IMR-90 (cell line): ENCODE measurements around the gene EXOC4. TPM values are rescaled to one million over a fixed set of nuclear protein-coding genes. Genes with fewer than 3 reads are reported as not detected.
"Not testable (repeated sequence)": the region's sequence is repeated elsewhere in the genome, so short reads cannot be mapped to it uniquely, and the experiment has no call there.

ENCODE experiments used
- ATAC-seq: fragments of 200-7000 bp; cut with Tn5 transposase; 2 replicates; pipeline ENCODE4 v1.9.1; 2020; ENCODE audit warnings: low read depth, mild to moderate bottlenecking, moderate library complexity
- BruUV-seq: library from RNA; stranded (reverse); fragments of 400-500 nt; replicated peaks from 2 replicates; lab custom pipeline; 2021; lab: Mats Ljungman, UMichigan
- CTCF ChIA-PET: fragments of 300-600 bp; formaldehyde crosslinking; extraction: SDS; loops from one replicate; lab custom pipeline; 2021; ENCODE audit warnings: antibody characterized with exemption; lab: Yijun Ruan, JAX
- POLR2A ChIA-PET: fragments of 300-600 bp; sonication (Branson Sonifier 250); formaldehyde crosslinking; loops from one replicate; lab custom pipeline; 2022; ENCODE audit warnings: antibody characterized with exemption; ENCODE audit not compliant: unreplicated experiment; lab: Charles Lee
- DNase-seq: peaks from one replicate; pipeline ENCODE4 v3.0.0; 2013
- H2AFZ ChIP-seq: replicated peaks from 2 replicates; pipeline ENCODE3; 2013; ENCODE audit warnings: low read length, mild to moderate bottlenecking; ENCODE audit not compliant: poor library complexity
- H2AK5ac ChIP-seq: 2 replicates; pipeline ENCODE4 v1.6.1; 2013; ENCODE audit warnings: low read depth, low read length, inconsistent platforms
- H2AK9ac ChIP-seq: replicated peaks from 2 replicates; pipeline ENCODE3; 2013; ENCODE audit warnings: mild to moderate bottlenecking, low read depth, low read length, moderate library complexity; ENCODE audit not compliant: poor library complexity
- H2BK120ac ChIP-seq: 2 replicates; pipeline ENCODE4 v1.6.1; 2013; ENCODE audit warnings: low read depth, low read length, inconsistent platforms
- H2BK15ac ChIP-seq: 3 replicates; pipeline ENCODE4 v1.6.1; 2013; ENCODE audit warnings: low read depth, low read length, inconsistent platforms
- H2BK20ac ChIP-seq: 2 replicates; pipeline ENCODE4 v1.6.1; 2013; ENCODE audit warnings: low read depth, mild to moderate bottlenecking, inconsistent platforms, low read length, moderate library complexity
- H2BK5ac ChIP-seq: 2 replicates; pipeline ENCODE4 v1.6.1; 2013; ENCODE audit warnings: mild to moderate bottlenecking, low read depth, low read length, inconsistent platforms; ENCODE audit not compliant: poor library complexity, severe bottlenecking
- H3K14ac ChIP-seq: replicated peaks from 2 replicates; pipeline ENCODE4 v1.6.1; 2013; ENCODE audit warnings: low read depth, low read length, inconsistent platforms
- H3K18ac ChIP-seq: 2 replicates; pipeline ENCODE4 v1.6.1; 2013; ENCODE audit warnings: low read depth, low read length, control low read depth
- H3K23ac ChIP-seq: 2 replicates; pipeline ENCODE4 v1.6.1; 2013; ENCODE audit warnings: low read depth, low read length, inconsistent platforms
- H3K27ac ChIP-seq: 2 replicates; pipeline ENCODE4 v1.5.1; 2013; ENCODE audit warnings: mild to moderate bottlenecking, control low read depth, low read length; ENCODE audit not compliant: insufficient read depth
- H3K27me3 ChIP-seq: 2 replicates; pipeline ENCODE4 v1.6.1; 2013; ENCODE audit warnings: low read length; ENCODE audit not compliant: control insufficient read depth, insufficient read depth
- H3K36me3 ChIP-seq: 2 replicates; pipeline ENCODE4 v1.6.1; 2013; ENCODE audit warnings: low read length, mixed read lengths; ENCODE audit not compliant: control insufficient read depth, insufficient read depth
- H3K4ac ChIP-seq: 2 replicates; pipeline ENCODE4 v1.6.1; 2013; ENCODE audit warnings: low read depth, low read length, inconsistent platforms
- H3K4me1 ChIP-seq: 2 replicates; pipeline ENCODE4 v1.6.1; 2013; ENCODE audit warnings: low read length, mixed read lengths; ENCODE audit not compliant: control insufficient read depth, insufficient read depth
- H3K4me2 ChIP-seq: 2 replicates; pipeline ENCODE4 v1.6.1; 2013; ENCODE audit warnings: low read depth, mild to moderate bottlenecking, control low read depth, low read length, moderate library complexity
- H3K4me3 ChIP-seq: 2 replicates; pipeline ENCODE4 v1.5.1; 2013; ENCODE audit warnings: low read depth, mild to moderate bottlenecking, control low read depth, low read length, moderate library complexity; ENCODE audit not compliant: insufficient read depth
- H3K56ac ChIP-seq: 2 replicates; pipeline ENCODE4 v1.6.1; 2013; ENCODE audit warnings: low read length, inconsistent platforms; ENCODE audit not compliant: insufficient read depth; ENCODE audit errors: extremely low read depth
- H3K79me1 ChIP-seq, 2 experiments: 2 replicates each; pipeline ENCODE4 v1.6.1; 2013; ENCODE audit warnings: low read length in 2 of 2, inconsistent platforms in 1 of 2, low read depth in 1 of 2
- H3K9ac ChIP-seq: 2 replicates; pipeline ENCODE4 v1.6.1; 2013; ENCODE audit warnings: low read depth, low read length, control low read depth
- H3K9me1 ChIP-seq: 2 replicates; pipeline ENCODE4 v1.6.1; 2013; ENCODE audit warnings: low read length, inconsistent platforms; ENCODE audit not compliant: insufficient read depth
- H3K9me3 ChIP-seq: 2 replicates; pipeline ENCODE4 v1.6.1; 2013; ENCODE audit warnings: low read length; ENCODE audit not compliant: control insufficient read depth, insufficient read depth
- H4K20me1 ChIP-seq: 2 replicates; pipeline ENCODE4 v1.6.1; 2013; ENCODE audit warnings: low read length, inconsistent platforms; ENCODE audit not compliant: insufficient read depth
- H4K5ac ChIP-seq: 2 replicates; pipeline ENCODE4 v1.6.1; 2013; ENCODE audit warnings: mild to moderate bottlenecking, low read depth, low read length, control low read depth
- H4K8ac ChIP-seq, 2 experiments: 2 replicates each; pipeline ENCODE4 v1.6.1; 2013; ENCODE audit warnings: low read depth in 2 of 2, low read length in 2 of 2, control low read depth in 1 of 2, inconsistent platforms in 1 of 2
- H4K91ac ChIP-seq: 2 replicates; pipeline ENCODE4 v1.6.1; 2013; ENCODE audit warnings: low read depth, low read length, inconsistent platforms; ENCODE audit not compliant: insufficient read depth
- WGBS, 2 experiments: methylation state at CpG; one replicate each; pipeline versions ENCODE4 v1.1.5 to v1.1.7; 2013; ENCODE audit warnings: missing lambda C conversion rate in 2 of 2; ENCODE audit not compliant: insufficient read length in 1 of 2; ENCODE audit errors: extremely low coverage in 2 of 2; 5-methylcytosine and 5-hydroxymethylcytosine counted together
- dilution Hi-C: fragments of 300-500 bp; cut with HindIII; formaldehyde crosslinking; loops from one replicate; pipeline ENCODE4 v1.14.3; 2018; ENCODE audit warnings: low sequenced_read_pairs; ENCODE audit not compliant: unreplicated experiment
- in situ Hi-C: fragments of 300-500 bp; cut with MboI; formaldehyde crosslinking; loops from 3 replicates; pipeline ENCODE4 v1.14.3; 2019; ENCODE audit warnings: low sequenced_read_pairs, inconsistent platforms, mixed read lengths
- intact Hi-C: fragments of 100-400 bp; cut with micrococcal nuclease; formaldehyde crosslinking; loops from 2 replicates; pipeline ENCODE4 v1.10.0; 2022
- polyA plus RNA-seq, 3 experiments: library from polyadenylated mRNA; depleted of rRNA; stranded (reverse); fragments of >200 nt; gene quantifications; 2 replicates each; pipeline ENCODE4 v1.2.3, GENCODE V29; 2012; ENCODE audit warnings: low replicate concordance in 1 of 3
- total RNA-seq: library from RNA; depleted of rRNA; stranded (reverse); fragments of >200 nt; gene quantifications from 2 replicates; pipeline ENCODE4 v1.2.3, GENCODE V29; 2012

The EXOC4 gene
- total and polyA plus RNA-seq, 2 of the 4 experiments (the other 2 are of a cell fraction) = 25.4 to 94.6 TPM

DNA sequence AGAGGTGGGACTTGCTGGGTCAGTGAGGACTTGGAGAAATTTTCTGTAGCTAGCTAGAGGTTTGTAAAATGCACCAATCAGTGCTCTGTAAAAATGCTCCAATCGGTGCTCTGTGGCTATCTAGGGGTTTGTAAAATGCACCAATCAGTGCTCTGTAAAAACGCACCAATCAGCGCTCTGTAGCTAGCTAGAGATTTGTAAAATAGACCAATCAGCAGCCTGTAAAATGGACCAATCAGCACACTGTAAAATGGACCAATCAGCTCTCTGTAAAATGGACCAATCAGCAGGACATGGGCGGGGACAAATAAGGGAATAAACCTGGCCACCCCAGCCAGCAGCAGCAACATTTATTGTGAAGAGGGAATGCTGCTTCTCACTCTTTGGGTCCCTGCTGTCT, 526.7 kb downstream of the EXOC4 start:
- BruUV-seq, H4K91ac ChIP-seq, H3K14ac ChIP-seq, H3K9me1 ChIP-seq, in situ Hi-C loops, dilution Hi-C loops, H3K4me1 ChIP-seq, ATAC-seq, H2BK120ac ChIP-seq, H2AK5ac ChIP-seq, H2AK9ac ChIP-seq, H2AFZ ChIP-seq, H3K79me1 ChIP-seq, H3K4me3 ChIP-seq, H4K8ac ChIP-seq, H3K9ac ChIP-seq, H3K9me3 ChIP-seq, intact Hi-C loops, H3K4me2 ChIP-seq, H3K27me3 ChIP-seq, H4K5ac ChIP-seq, H2BK20ac ChIP-seq, H3K56ac ChIP-seq, H2BK15ac ChIP-seq, H2BK5ac ChIP-seq, H3K4ac ChIP-seq, POLR2A ChIA-PET, H3K23ac ChIP-seq, CTCF ChIA-PET, H3K27ac ChIP-seq, H3K36me3 ChIP-seq, H4K20me1 ChIP-seq, H3K18ac ChIP-seq, DNase-seq: not testable (repeated sequence)
- no CpG with 5 or more reads among the region's 4 CpGs for WGBS, 2 experiments
